Activated T-helper 1 cell treated with anti-CD3 and anti-CD28 coated beads, Interleukin-2, amount 50 U/mL, for 16 hours (primary cell): ENCODE results near the gene COL23A1.

Experiments used
- DNase-seq, 2 donors: peaks; one replicate each; pipeline ENCODE4 v3.0.0-alpha.2; 2020; ENCODE audit warnings: low read depth in 1 of 2, low spot score in 1 of 2

Gene COL23A1

GRCh38 chr5:178403956-178404600, 186.1 kb downstream of the COL23A1 start:
- DNase-seq, result no peak

GRCh38 chr5:178403351-178403750, 186.8 kb downstream of the COL23A1 start:
- no peak for DNase-seq

GRCh38 chr5:178399701-178400095, 190.5 kb downstream of the COL23A1 start:
- no peak for DNase-seq

GRCh38 chr5:178398901-178399700, 191.1 kb downstream of the COL23A1 start:
- no peak for DNase-seq

- DNase-seq, result no peak
Observed at GRCh38 chr5:178396796-178397720, 193.1 kb downstream of the COL23A1 start.

GRCh38 chr5:178394074-178394473, 196.1 kb downstream of the COL23A1 start:
- DNase-seq, result no peak

- DNase-seq, result no peak
Observed at GRCh38 chr5:178392931-178393394, 197.2 kb downstream of the COL23A1 start.

- DNase-seq, result no peak
Observed at GRCh38 chr5:178392386-178392785, 197.8 kb downstream of the COL23A1 start.

GRCh38 chr5:178391480-178391879, 198.7 kb downstream of the COL23A1 start:
- no peak for DNase-seq

- no peak for DNase-seq
Observed at GRCh38 chr5:178389796-178390195, 200.4 kb downstream of the COL23A1 start.

GRCh38 chr5:178389026-178389729, 201.0 kb downstream of the COL23A1 start:
- DNase-seq, result no peak

GRCh38 chr5:178388386-178389025, 201.7 kb downstream of the COL23A1 start:
- no peak for DNase-seq

- no peak for DNase-seq
Observed at GRCh38 chr5:178387856-178388190, 202.4 kb downstream of the COL23A1 start.

GRCh38 chr5:178387061-178387855, 202.9 kb downstream of the COL23A1 start:
- no peak for DNase-seq

- no peak for DNase-seq
Observed at GRCh38 chr5:178386336-178386931, 203.8 kb downstream of the COL23A1 start.

- no peak for DNase-seq
Observed at GRCh38 chr5:178385496-178385890, 204.7 kb downstream of the COL23A1 start.

GRCh38 chr5:178384816-178385495, 205.2 kb downstream of the COL23A1 start:
- no peak for DNase-seq

- DNase-seq, result no peak
Observed at GRCh38 chr5:178383919-178384815, 206.0 kb downstream of the COL23A1 start.
